ENCODE results near the gene TMC1.

Gene TMC1

GRCh38 chr9:72618811-72619210, 97.4 kb downstream of the TMC1 start:
- DNase-seq = no peak

- no peak for DNase-seq
These were observed 100.8 kb downstream of the TMC1 start for GRCh38 chr9:72622186-72622585.

- DNase-seq = no peak
These were observed 101.7 kb downstream of the TMC1 start for GRCh38 chr9:72623156-72623555.

- DNase-seq = no peak
These were observed 105.7 kb downstream of the TMC1 start for GRCh38 chr9:72627147-72627546.

GRCh38 chr9:72627956-72628540, 106.6 kb downstream of the TMC1 start:
- DNase-seq = no peak

- DNase-seq = no peak
These were observed 112.6 kb downstream of the TMC1 start for GRCh38 chr9:72633966-72634365.

GRCh38 chr9:72635197-72635596, 113.8 kb downstream of the TMC1 start:
- no peak for DNase-seq

- no peak for DNase-seq
These were observed 115.2 kb downstream of the TMC1 start for GRCh38 chr9:72636621-72637020.

GRCh38 chr9:72643651-72644050, 122.2 kb downstream of the TMC1 start:
- DNase-seq = no peak

GRCh38 chr9:72646061-72646460, 124.7 kb downstream of the TMC1 start:
- DNase-seq = no peak

- no peak for DNase-seq
These were observed 127.1 kb downstream of the TMC1 start for GRCh38 chr9:72648324-72649126.

GRCh38 chr9:72649127-72649442, 127.7 kb downstream of the TMC1 start:
- no peak for DNase-seq

- DNase-seq = no peak
These were observed 128.8 kb downstream of the TMC1 start for GRCh38 chr9:72650206-72650605.

- DNase-seq = no peak
These were observed 134.6 kb downstream of the TMC1 start for GRCh38 chr9:72656021-72656420.

GRCh38 chr9:72657023-72657422, 135.6 kb downstream of the TMC1 start:
- no peak for DNase-seq

- no peak for DNase-seq
These were observed 137.3 kb downstream of the TMC1 start for GRCh38 chr9:72658703-72659102.

GRCh38 chr9:72661401-72662135, 140.2 kb downstream of the TMC1 start:
- DNase-seq = no peak

- DNase-seq = no peak
These were observed 144.0 kb downstream of the TMC1 start for GRCh38 chr9:72665421-72665820.

- DNase-seq = no peak
These were observed 145.8 kb downstream of the TMC1 start for GRCh38 chr9:72667181-72667580.

- no peak for DNase-seq
These were observed 153.6 kb downstream of the TMC1 start for GRCh38 chr9:72674961-72675360.

- no peak for DNase-seq
These were observed 154.2 kb downstream of the TMC1 start for GRCh38 chr9:72675586-72675985.

- DNase-seq = no peak
These were observed 159.3 kb downstream of the TMC1 start for GRCh38 chr9:72680593-72681282.

- DNase-seq = peak; percentile 37
These were observed 159.8 kb downstream of the TMC1 start for GRCh38 chr9:72681283-72681630.

- DNase-seq = no peak
These were observed 163.2 kb downstream of the TMC1 start for GRCh38 chr9:72684615-72685014.
